ENCODE measurements around the gene STXBP5. TPM values are rescaled to one million over a fixed set of nuclear protein-coding genes. Genes with fewer than 3 reads are reported as not detected.

STXBP5 gene
- total RNA-seq, 2 experiments from 2014 or later: 11.4 to 11.5 TPM

DNA sequence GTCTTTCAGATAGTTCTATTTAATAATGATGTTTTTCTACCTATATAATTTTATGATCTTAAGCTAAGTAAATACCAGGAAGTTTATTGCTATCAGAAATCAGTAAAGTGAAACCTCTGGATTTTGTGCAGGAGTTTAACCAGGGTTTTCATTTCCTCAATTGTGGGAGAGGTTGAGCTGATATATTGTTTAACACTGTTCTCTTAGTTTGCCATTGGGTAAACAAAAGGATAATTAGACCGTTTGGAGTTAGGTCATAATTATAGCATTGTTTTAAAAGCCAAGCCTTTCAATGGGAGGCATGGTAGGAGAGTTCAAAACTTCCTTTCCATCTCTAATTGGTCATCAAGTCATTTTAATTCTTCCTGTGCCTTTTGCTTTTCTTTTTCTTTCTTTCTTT, 58.7 kb downstream of the STXBP5 start:
- CTCF ChIA-PET: no interaction called here
- Mint-ChIP-seq H3K4me1 (ENCODE audit: low read depth) (peaks cover 8% of the 10 kb centered on the region), H3K36me3 (ENCODE audit: low read depth) (peaks cover 21% of the 10 kb centered on the region), H3K27ac (no peak overlapping the region), H3K9me3 (no peaks in the 10 kb centered on the region), H3K4me3 (no peak overlapping the region), H3K27me3 (no peaks in the 10 kb centered on the region)
- ATAC-seq: no peak
- POLR2A ChIA-PET: no interaction called here
- no peak for TF ChIP-seq CTCF (IDR thresholded peaks at IDR 0.05)
- intact Hi-C loops (cut with micrococcal nuclease): no loop called here
- DNase-seq: no peak

DNA sequence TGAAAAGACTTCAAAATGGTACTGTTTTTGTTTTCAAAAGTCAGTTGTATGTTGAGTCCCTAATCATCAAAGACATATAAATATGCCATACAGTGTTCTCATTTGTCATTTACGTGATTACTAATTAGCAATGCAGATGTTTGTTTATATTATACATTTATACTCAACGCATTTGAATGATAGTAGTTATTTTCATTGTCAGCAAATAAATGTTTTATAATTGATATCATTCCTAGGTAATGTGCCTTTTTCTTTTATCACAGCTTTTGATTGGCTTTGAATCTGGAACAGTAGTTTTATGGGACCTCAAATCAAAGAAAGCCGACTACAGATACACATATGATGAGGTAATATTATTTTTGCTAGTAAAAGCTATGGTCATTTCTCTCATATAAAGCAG, 62.6 kb downstream of the STXBP5 start:
- intact Hi-C loops (cut with micrococcal nuclease): no loop called here
- peaks cover 40% of the 10 kb centered on the region for H3K36me3 Mint-ChIP-seq (ENCODE audit: low read depth)
- no peak for TF ChIP-seq CTCF (IDR thresholded peaks at IDR 0.05)

GRCh38 chr6:147267658-147268057, 63.4 kb downstream of the STXBP5 start:
- H3K36me3 Mint-ChIP-seq (ENCODE audit: low read depth): peaks cover 43% of the 10 kb centered on the region
- intact Hi-C loops (cut with micrococcal nuclease): no loop called here
- no peak overlapping the region for H3K4me3 Mint-ChIP-seq
- TF ChIP-seq CTCF (IDR thresholded peaks at IDR 0.05): no peak
- peak overlapping the region; percentile 64 for H3K27ac Mint-ChIP-seq
- ATAC-seq: no peak
- ChIA-PET CTCF (no interaction called here), POLR2A (no interaction called here)
- H3K9me3 Mint-ChIP-seq: no peaks in the 10 kb centered on the region
- peaks cover 14% of the 10 kb centered on the region for H3K4me1 Mint-ChIP-seq (ENCODE audit: low read depth)
- no peak for DNase-seq
- no peaks in the 10 kb centered on the region for H3K27me3 Mint-ChIP-seq

More for the DNA sequence above, 62.6 kb downstream of the STXBP5 start:
- H3K4me1 Mint-ChIP-seq (ENCODE audit: low read depth): peaks cover 14% of the 10 kb centered on the region
- DNase-seq (no peak), ATAC-seq (no peak)
- H3K9me3 Mint-ChIP-seq: no peaks in the 10 kb centered on the region
- no peaks in the 10 kb centered on the region for H3K27me3 Mint-ChIP-seq
- no peak overlapping the region for H3K27ac Mint-ChIP-seq
- ChIA-PET CTCF (no interaction called here), POLR2A (no interaction called here)
- no peak overlapping the region for H3K4me3 Mint-ChIP-seq

DNA sequence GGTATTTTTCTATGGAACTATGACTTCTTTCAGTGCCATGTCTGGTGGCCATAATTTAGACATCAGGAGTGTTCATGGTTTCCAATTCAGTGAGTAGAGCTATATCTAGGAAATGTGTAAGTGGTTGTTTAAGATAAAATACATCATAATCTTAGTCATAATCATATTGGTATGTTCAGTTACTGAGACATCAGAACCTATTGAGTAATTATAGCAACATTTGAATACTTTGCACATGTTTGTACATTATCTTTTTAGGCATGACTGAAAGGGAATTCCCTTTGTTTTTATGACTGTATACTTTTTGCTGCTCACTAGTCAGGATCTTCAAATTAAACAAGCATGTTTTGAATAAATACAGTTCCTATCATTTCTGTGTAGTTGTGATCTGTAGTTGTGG, 64.0 kb downstream of the STXBP5 start:
- H3K9me3 Mint-ChIP-seq: no peaks in the 10 kb centered on the region
- H3K27me3 Mint-ChIP-seq: no peaks in the 10 kb centered on the region
- peak overlapping the region; percentile 64 for H3K27ac Mint-ChIP-seq
- ChIA-PET CTCF (interaction anchor here (1.8 kb wide), 1 partner anchor 15 kb away, joined by 4 read pairs; no protein-coding TSS in a partner anchor), POLR2A (no interaction called here)
- H3K4me1 Mint-ChIP-seq (ENCODE audit: low read depth): peaks cover 14% of the 10 kb centered on the region
- H3K4me3 Mint-ChIP-seq: no peak overlapping the region
- ATAC-seq (peak; percentile 72), DNase-seq (no peak)
- TF ChIP-seq CTCF (IDR thresholded peaks at IDR 0.05): no peak
- intact Hi-C loops (cut with micrococcal nuclease): no loop called here
- peaks cover 45% of the 10 kb centered on the region for H3K36me3 Mint-ChIP-seq (ENCODE audit: low read depth)

GRCh38 chr6:147274012-147274411, 69.8 kb downstream of the STXBP5 start:
- DNase-seq: no peak
- intact Hi-C loops (cut with micrococcal nuclease): no loop called here
- peaks cover 43% of the 10 kb centered on the region for H3K36me3 Mint-ChIP-seq (ENCODE audit: low read depth)
- CTCF ChIA-PET: interaction anchor here (0.7 to 1.0 kb wide), 2 partner anchors 8 to 12 kb away, joined by 3 read pairs; no protein-coding TSS in a partner anchor
- H3K27ac Mint-ChIP-seq: no peak overlapping the region
- no peak for ATAC-seq
- H3K9me3 Mint-ChIP-seq: peaks cover 2% of the 10 kb centered on the region
- no peak overlapping the region for H3K4me3 Mint-ChIP-seq
- no peaks in the 10 kb centered on the region for H3K27me3 Mint-ChIP-seq
- POLR2A ChIA-PET: no interaction called here
- TF ChIP-seq CTCF (IDR thresholded peaks at IDR 0.05): no peak
- peaks cover 5% of the 10 kb centered on the region for H3K4me1 Mint-ChIP-seq (ENCODE audit: low read depth)

All from activated CD8-positive, alpha-beta T cell treated with anti-CD3 and anti-CD28 coated beads for 36 hours (primary cell).